22Rv1 (cell line): Measurements from ENCODE around the gene IQCK.

Experiments used
- ZFX ChIP-seq: fragments of 450-650 bp; IDR thresholded peaks from 2 replicates; pipeline ENCODE4 v1.6.1; 2017; ENCODE audit warnings: antibody characterized with exemption, borderline replicate concordance
- TF ChIP-seq, protein P1 (sequence below): fragments of 450-650 bp; IDR thresholded peaks from 2 replicates; pipeline ENCODE4 v1.5.1; 2017; ENCODE audit warnings: mild to moderate bottlenecking

DNA sequence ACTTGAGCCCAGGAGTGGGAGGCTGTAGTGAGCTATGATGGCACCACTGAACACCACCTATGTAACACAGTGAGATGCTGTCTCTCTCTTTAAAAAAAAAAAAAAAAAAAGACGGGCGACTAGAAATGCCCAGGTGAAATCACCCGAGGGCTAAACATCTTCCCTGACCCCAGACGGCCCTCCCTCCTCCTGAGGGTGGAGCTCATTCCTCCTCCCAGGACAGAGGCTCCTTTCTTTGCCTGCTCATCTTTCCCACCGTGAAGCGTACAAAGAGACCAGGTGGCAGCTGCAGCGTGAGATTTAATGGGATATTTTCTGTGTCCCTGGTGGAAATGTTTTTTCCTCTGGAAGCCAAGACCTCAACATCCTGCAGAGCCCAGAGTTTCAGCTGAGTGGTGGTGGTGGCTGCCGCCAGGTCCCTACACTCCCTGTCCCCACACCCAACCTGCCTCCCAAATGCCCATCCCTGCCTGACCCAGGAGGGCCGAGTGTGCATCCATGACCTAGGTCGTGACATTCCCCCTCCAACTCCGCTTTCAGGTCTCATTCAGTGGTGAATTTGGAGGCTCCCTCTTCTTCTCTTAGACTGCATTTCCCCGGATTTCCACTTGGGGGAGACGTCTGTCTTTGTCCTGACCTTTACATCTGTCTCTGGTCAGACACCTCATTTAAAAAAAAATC lies 181.0 kb downstream of the IQCK start:
- TF ChIP-seq, protein P1, sequence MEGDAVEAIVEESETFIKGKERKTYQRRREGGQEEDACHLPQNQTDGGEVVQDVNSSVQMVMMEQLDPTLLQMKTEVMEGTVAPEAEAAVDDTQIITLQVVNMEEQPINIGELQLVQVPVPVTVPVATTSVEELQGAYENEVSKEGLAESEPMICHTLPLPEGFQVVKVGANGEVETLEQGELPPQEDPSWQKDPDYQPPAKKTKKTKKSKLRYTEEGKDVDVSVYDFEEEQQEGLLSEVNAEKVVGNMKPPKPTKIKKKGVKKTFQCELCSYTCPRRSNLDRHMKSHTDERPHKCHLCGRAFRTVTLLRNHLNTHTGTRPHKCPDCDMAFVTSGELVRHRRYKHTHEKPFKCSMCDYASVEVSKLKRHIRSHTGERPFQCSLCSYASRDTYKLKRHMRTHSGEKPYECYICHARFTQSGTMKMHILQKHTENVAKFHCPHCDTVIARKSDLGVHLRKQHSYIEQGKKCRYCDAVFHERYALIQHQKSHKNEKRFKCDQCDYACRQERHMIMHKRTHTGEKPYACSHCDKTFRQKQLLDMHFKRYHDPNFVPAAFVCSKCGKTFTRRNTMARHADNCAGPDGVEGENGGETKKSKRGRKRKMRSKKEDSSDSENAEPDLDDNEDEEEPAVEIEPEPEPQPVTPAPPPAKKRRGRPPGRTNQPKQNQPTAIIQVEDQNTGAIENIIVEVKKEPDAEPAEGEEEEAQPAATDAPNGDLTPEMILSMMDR: peak; percentile 83
- TF ChIP-seq ZFX: no peak
